ENCODE results near the gene SCN1A.

GRCh38 chr2:166081852-166082251 lies 46.0 kb downstream of the SCN1A start:
- TF ChIP-seq, protein P1, sequence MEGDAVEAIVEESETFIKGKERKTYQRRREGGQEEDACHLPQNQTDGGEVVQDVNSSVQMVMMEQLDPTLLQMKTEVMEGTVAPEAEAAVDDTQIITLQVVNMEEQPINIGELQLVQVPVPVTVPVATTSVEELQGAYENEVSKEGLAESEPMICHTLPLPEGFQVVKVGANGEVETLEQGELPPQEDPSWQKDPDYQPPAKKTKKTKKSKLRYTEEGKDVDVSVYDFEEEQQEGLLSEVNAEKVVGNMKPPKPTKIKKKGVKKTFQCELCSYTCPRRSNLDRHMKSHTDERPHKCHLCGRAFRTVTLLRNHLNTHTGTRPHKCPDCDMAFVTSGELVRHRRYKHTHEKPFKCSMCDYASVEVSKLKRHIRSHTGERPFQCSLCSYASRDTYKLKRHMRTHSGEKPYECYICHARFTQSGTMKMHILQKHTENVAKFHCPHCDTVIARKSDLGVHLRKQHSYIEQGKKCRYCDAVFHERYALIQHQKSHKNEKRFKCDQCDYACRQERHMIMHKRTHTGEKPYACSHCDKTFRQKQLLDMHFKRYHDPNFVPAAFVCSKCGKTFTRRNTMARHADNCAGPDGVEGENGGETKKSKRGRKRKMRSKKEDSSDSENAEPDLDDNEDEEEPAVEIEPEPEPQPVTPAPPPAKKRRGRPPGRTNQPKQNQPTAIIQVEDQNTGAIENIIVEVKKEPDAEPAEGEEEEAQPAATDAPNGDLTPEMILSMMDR (IDR thresholded peaks at IDR 0.05): no peak
- TF ChIP-seq TCF12 (IDR thresholded peaks at IDR 0.05) (no peak), YY1 (IDR thresholded peaks at IDR 0.05; ENCODE audit: low read depth) (no peak), POLR2AphosphoS5 (IDR thresholded peaks at IDR 0.05; ENCODE audit: low read depth, low read length) (no peak), SMC3 (IDR thresholded peaks at IDR 0.05; ENCODE audit: low read depth, low read length) (no peak), EZH2phosphoT487 (IDR thresholded peaks at IDR 0.05; ENCODE audit: borderline replicate concordance, low read depth) (no peak), NFIC (IDR thresholded peaks at IDR 0.05; ENCODE audit: borderline replicate concordance) (no peak), CHD2 (IDR thresholded peaks at IDR 0.05; ENCODE audit: low read length, partially characterized antibody) (no peak), RAD21 (IDR thresholded peaks at IDR 0.05; ENCODE audit: low read length) (no peak)
- TF ChIP-seq, protein P2, sequence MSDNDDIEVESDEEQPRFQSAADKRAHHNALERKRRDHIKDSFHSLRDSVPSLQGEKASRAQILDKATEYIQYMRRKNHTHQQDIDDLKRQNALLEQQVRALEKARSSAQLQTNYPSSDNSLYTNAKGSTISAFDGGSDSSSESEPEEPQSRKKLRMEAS (IDR thresholded peaks at IDR 0.05; ENCODE audit: low read depth): no peak

All from SK-N-SH (cell line).